ENCODE data around the gene IGF2BP3. TPM values are rescaled to one million over a fixed set of nuclear protein-coding genes. Genes with fewer than 3 reads are reported as not detected.

IGF2BP3 gene
- total RNA-seq, 2 donors from 2014 or later: 0.24 to 1.2 TPM

GRCh38 chr7:23477962-23478866, 7.9 kb upstream of the IGF2BP3 start:
- no peak overlapping the region for H3K27ac ChIP-seq
- no peaks in the 10 kb centered on the region for H3K9me3 ChIP-seq
- H3K4me3 ChIP-seq: no peak overlapping the region
- H3K4me1 ChIP-seq: peaks cover 8% of the 10 kb centered on the region
- H3K36me3 ChIP-seq: no peaks in the 10 kb centered on the region
- TF ChIP-seq CTCF (IDR thresholded peaks at IDR 0.05): no peak
- peaks cover 62% of the 10 kb centered on the region for H3K27me3 ChIP-seq
- DNase-seq: no peak
- intact Hi-C loops (cut with DNase I): no loop called here
- H3K9ac ChIP-seq (ENCODE audit: low read depth in 2 of 2, low read length in 2 of 2): no peak overlapping the region

- no peak for DNase-seq
- Histone ChIP-seq H3K27ac (no peak overlapping the region), H3K4me3 (no peak overlapping the region), H3K36me3 (no peaks in the 10 kb centered on the region), H3K4me1 (peaks cover 8% of the 10 kb centered on the region), H3K9me3 (no peaks in the 10 kb centered on the region), H3K27me3 (peaks cover 72% of the 10 kb centered on the region), H3K9ac (ENCODE audit: low read depth in 2 of 2, low read length in 2 of 2) (no peak overlapping the region)
- intact Hi-C loops (cut with DNase I): no loop called here
- no peak for TF ChIP-seq CTCF (IDR thresholded peaks at IDR 0.05)
Measured at GRCh38 chr7:23477157-23477499, 6.8 kb upstream of the IGF2BP3 start.

GRCh38 chr7:23476286-23477156, 6.2 kb upstream of the IGF2BP3 start:
- Histone ChIP-seq H3K4me3 (no peak overlapping the region), H3K36me3 (no peaks in the 10 kb centered on the region), H3K9ac (ENCODE audit: low read depth in 2 of 2, low read length in 2 of 2) (no peak overlapping the region), H3K27me3 (peaks cover 78% of the 10 kb centered on the region), H3K27ac (no peak overlapping the region), H3K4me1 (peaks cover 8% of the 10 kb centered on the region), H3K9me3 (no peaks in the 10 kb centered on the region)
- TF ChIP-seq CTCF (IDR thresholded peaks at IDR 0.05): no peak
- intact Hi-C loops (cut with DNase I): no loop called here
- no peak for DNase-seq

DNA sequence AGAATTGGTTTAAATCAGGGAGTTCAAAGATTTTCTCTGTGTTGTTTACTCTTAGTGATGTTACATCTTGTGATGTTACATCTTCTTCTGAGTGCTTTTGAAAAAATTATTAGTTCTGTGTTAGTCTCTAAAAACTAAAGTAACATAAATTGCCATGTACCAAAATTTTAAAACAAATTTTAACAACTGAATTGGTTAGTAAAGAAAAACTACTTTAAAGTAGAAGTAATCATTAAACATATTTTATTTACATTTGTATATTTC, 5.2 kb upstream of the IGF2BP3 start:
- DNase-seq: no peak
- Histone ChIP-seq H3K36me3 (no peaks in the 10 kb centered on the region), H3K4me3 (no peak overlapping the region), H3K9ac (ENCODE audit: low read depth in 2 of 2, low read length in 2 of 2) (no peak overlapping the region), H3K9me3 (no peaks in the 10 kb centered on the region), H3K4me1 (peaks cover 8% of the 10 kb centered on the region), H3K27ac (no peak overlapping the region), H3K27me3 (peaks cover 89% of the 10 kb centered on the region)
- TF ChIP-seq CTCF (IDR thresholded peaks at IDR 0.05): no peak
- intact Hi-C loops (cut with DNase I): no loop called here

DNA sequence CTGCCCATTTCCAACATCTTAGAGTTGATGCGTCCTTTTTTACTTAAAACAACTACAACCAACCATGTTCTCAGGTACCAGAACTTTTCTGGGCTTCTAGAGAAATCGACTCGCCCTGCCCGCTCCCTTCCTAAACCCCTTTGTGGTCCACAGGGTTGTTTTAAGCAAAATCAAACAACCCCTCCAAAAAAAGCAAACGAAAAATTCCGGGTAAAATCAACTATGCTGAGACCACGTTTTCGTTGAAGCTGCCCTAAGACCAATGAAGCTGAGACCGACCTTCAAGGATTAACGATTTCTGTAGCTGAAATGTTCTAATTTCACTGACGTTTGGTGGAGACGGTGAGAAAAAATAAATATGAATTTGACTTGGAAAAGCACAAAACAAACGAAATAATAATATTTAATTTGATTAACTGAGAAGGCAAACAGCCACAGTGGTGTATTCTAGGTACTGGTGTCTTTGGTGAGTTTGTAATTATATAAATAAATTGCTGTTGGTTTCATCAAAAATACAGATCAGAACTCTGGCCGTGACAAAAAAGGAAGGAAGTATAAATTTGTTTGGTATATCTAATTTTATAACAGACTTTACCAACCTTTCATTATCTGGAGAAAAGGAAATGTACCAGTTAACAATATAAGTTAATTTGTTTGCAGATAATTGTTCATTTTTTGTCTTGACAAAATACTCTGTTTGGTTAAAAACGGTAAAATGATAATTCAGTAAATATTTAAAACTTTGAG, 4.7 kb upstream of the IGF2BP3 start:
- Histone ChIP-seq H3K27ac (no peak overlapping the region), H3K36me3 (no peaks in the 10 kb centered on the region), H3K27me3 (peaks cover 92% of the 10 kb centered on the region), H3K4me1 (peaks cover 8% of the 10 kb centered on the region), H3K9me3 (no peaks in the 10 kb centered on the region), H3K4me3 (no peak overlapping the region), H3K9ac (ENCODE audit: low read depth in 2 of 2, low read length in 2 of 2) (no peak overlapping the region)
- no peak for TF ChIP-seq CTCF (IDR thresholded peaks at IDR 0.05)
- intact Hi-C loops (cut with DNase I): no loop called here
- no peak for DNase-seq
